Fibroblast of lung (primary cell): ENCODE data around the gene MSX1. TPM values are rescaled to one million over a fixed set of nuclear protein-coding genes. Genes with fewer than 3 reads are reported as not detected.

Experiments
- DNase-seq, 2 donors: peaks; one replicate each; pipeline versions ENCODE4 v3.0.0 to v3.0.0-alpha.2; 2010; ENCODE audit warnings: low read depth in 2 of 2
- H2AFZ ChIP-seq: 2 replicates; pipeline ENCODE4 v1.5.1; 2012; ENCODE audit warnings: low read length, control low read depth, inconsistent platforms
- H3K27ac ChIP-seq: 2 replicates; pipeline ENCODE4 v1.5.1; 2011; ENCODE audit warnings: low read length, control low read depth; ENCODE audit not compliant: insufficient read depth
- H3K27me3 ChIP-seq: 2 replicates; pipeline ENCODE4 v1.5.1; 2011; ENCODE audit warnings: mild to moderate bottlenecking, low read length; ENCODE audit not compliant: control insufficient read depth, insufficient read depth
- H3K36me3 ChIP-seq: 2 replicates; pipeline ENCODE4 v1.5.1; 2011; ENCODE audit warnings: low read length; ENCODE audit not compliant: control insufficient read depth, insufficient read depth
- H3K4me1 ChIP-seq: 2 replicates; pipeline ENCODE4 v1.5.1; 2011; ENCODE audit warnings: low read length; ENCODE audit not compliant: control insufficient read depth, insufficient read depth; ENCODE audit errors: extremely low read depth
- H3K4me2 ChIP-seq: 2 replicates; pipeline ENCODE4 v1.5.1; 2011; ENCODE audit warnings: low read length, control low read depth; ENCODE audit not compliant: insufficient read depth; ENCODE audit errors: extremely low read depth
- H3K4me3 ChIP-seq, 4 experiments: fragments of 200-600 bp in 1 of 4; sonication (generic) in 1 of 4; replicated peaks in 1 of 4; 2 replicates each; pipeline ENCODE4 v1.5.1; 2011 to 2016; ENCODE audit warnings: low read length in 4 of 4, low read depth in 3 of 4, mild to moderate bottlenecking in 3 of 4, control low read depth in 2 of 4, inconsistent platforms in 1 of 4, mixed read lengths in 1 of 4; ENCODE audit not compliant: insufficient read depth in 1 of 4; ENCODE audit errors: control extremely low read depth in 1 of 4
- H3K79me2 ChIP-seq: 2 replicates; pipeline ENCODE4 v1.5.1; 2012; ENCODE audit warnings: mild to moderate bottlenecking, low read length, inconsistent platforms; ENCODE audit not compliant: control insufficient read depth, insufficient read depth
- H3K9ac ChIP-seq: 2 replicates; pipeline ENCODE4 v1.5.1; 2011; ENCODE audit warnings: mild to moderate bottlenecking, low read length, control low read depth; ENCODE audit not compliant: insufficient read depth
- H3K9me3 ChIP-seq: 2 replicates; pipeline ENCODE4 v1.5.1; 2012; ENCODE audit warnings: low read depth, low read length; ENCODE audit not compliant: control insufficient read depth, insufficient read depth
- H4K20me1 ChIP-seq: 2 replicates; pipeline ENCODE4 v1.5.1; 2011; ENCODE audit warnings: low read length; ENCODE audit not compliant: control insufficient read depth, insufficient read depth; ENCODE audit errors: extremely low read depth
- EZH2 ChIP-seq: IDR thresholded peaks from 2 replicates; pipeline ENCODE4 v1.5.1; 2012; ENCODE audit warnings: low read length, control low read depth, mild to moderate bottlenecking; ENCODE audit errors: missing control alignments
- polyA plus RNA-seq, 2 donors: library from polyadenylated mRNA; depleted of rRNA in 1 of 2; stranded (reverse) in 1 of 2; unstranded in 1 of 2; fragments of >200 nt; gene quantifications; 2 replicates each; pipeline ENCODE4 v1.2.1, GENCODE V29; 2011 to 2012; ENCODE audit warnings: missing spikeins in 1 of 2
- total RNA-seq: library from RNA; depleted of rRNA; stranded (reverse); fragments of >200 nt; gene quantifications from 2 replicates; pipeline ENCODE4 v1.2.1, GENCODE V29; 2014
- TF ChIP-seq, protein P1 (sequence below), 2 donors: IDR thresholded peaks in 1 of 2; conservative IDR thresholded peaks in 1 of 2; 1 replicate in 1 of 2; 2 replicates in 1 of 2; pipeline ENCODE4 v1.5.1; 2011 to 2012; ENCODE audit warnings: low read length in 2 of 2, control low read depth in 1 of 2, inconsistent platforms in 1 of 2, low read depth in 1 of 2, mild to moderate bottlenecking in 1 of 2

The MSX1 gene
- total and polyA plus RNA-seq, 2 donors (not counting 1 experiment from before 2014, with no cell fraction given), result 1.3 to 2.1 TPM

DNA sequence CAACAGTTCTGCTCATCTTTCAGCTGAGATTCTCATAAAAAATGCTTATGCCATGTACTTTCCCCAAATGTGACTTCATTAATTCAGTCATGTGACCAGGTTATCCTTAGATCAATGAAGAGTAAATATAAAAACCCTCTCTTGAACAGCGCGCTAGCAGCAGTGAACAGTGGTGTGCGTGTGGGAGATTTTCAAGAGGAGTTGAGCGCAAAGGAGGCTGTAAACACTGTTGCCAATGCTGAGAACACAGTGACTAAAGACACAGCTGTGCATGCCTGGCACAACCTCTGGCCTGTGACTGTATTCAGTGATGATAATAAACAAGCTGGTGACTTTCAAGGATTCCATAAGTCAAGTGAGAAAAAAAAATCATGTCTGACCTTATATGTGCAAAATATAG is 25.1 kb downstream of the MSX1 start:
- no peak for DNase-seq
- no peaks in the 10 kb centered on the region for H3K4me1 ChIP-seq
- no peaks in the 10 kb centered on the region for H3K36me3 ChIP-seq
- H3K4me3 ChIP-seq, result no peak overlapping the region
- no peak overlapping the region for H3K27ac ChIP-seq
- no peak overlapping the region for H2AFZ ChIP-seq
- TF ChIP-seq, protein P1, sequence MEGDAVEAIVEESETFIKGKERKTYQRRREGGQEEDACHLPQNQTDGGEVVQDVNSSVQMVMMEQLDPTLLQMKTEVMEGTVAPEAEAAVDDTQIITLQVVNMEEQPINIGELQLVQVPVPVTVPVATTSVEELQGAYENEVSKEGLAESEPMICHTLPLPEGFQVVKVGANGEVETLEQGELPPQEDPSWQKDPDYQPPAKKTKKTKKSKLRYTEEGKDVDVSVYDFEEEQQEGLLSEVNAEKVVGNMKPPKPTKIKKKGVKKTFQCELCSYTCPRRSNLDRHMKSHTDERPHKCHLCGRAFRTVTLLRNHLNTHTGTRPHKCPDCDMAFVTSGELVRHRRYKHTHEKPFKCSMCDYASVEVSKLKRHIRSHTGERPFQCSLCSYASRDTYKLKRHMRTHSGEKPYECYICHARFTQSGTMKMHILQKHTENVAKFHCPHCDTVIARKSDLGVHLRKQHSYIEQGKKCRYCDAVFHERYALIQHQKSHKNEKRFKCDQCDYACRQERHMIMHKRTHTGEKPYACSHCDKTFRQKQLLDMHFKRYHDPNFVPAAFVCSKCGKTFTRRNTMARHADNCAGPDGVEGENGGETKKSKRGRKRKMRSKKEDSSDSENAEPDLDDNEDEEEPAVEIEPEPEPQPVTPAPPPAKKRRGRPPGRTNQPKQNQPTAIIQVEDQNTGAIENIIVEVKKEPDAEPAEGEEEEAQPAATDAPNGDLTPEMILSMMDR (conservative IDR thresholded peaks at IDR 0.05 in 1 of 2, IDR thresholded peaks at IDR 0.05 in 1 of 2; ENCODE audit: low read depth in 1 of 2, low read length in 2 of 2), result no peak
- no peak for TF ChIP-seq EZH2
- H3K9me3 ChIP-seq, result no peaks in the 10 kb centered on the region
- no peaks in the 10 kb centered on the region for H4K20me1 ChIP-seq
- H3K4me2 ChIP-seq, result no peak overlapping the region
- no peaks in the 10 kb centered on the region for H3K27me3 ChIP-seq
- H3K9ac ChIP-seq, result no peak overlapping the region
- no peaks in the 10 kb centered on the region for H3K79me2 ChIP-seq

DNA sequence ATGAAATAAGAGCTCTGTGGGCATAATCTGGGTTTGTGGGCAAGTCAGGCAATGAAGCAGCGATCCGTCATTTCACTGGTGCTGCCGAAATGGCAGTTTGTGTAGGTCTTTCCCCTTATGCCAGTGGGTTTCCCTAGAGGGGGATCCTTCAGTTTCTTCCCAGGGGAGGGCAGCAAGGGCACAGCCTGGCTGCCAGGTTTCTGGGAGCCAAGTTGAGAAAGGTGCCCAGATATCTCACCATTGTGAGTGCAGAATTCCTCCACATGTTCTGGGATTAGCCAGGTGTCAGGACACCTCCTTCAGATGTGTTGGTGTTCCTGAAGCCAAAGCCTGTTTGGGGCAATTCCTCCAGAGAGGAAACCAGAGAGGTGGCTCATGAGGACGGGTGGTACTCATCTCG is 28.0 kb downstream of the MSX1 start:
- Histone ChIP-seq H3K36me3 (no peaks in the 10 kb centered on the region), H3K79me2 (no peaks in the 10 kb centered on the region), H3K27me3 (no peaks in the 10 kb centered on the region), H2AFZ (no peak overlapping the region), H3K9me3 (no peaks in the 10 kb centered on the region), H3K9ac (no peak overlapping the region), H3K27ac (no peak overlapping the region), H3K4me3 (no peak overlapping the region), H3K4me2 (no peak overlapping the region), H3K4me1 (no peaks in the 10 kb centered on the region), H4K20me1 (no peaks in the 10 kb centered on the region)
- no peak for TF ChIP-seq EZH2
- TF ChIP-seq, protein P1 (conservative IDR thresholded peaks at IDR 0.05 in 1 of 2, IDR thresholded peaks at IDR 0.05 in 1 of 2; ENCODE audit: low read depth in 1 of 2, low read length in 2 of 2), result no peak
- no peak for DNase-seq

DNA sequence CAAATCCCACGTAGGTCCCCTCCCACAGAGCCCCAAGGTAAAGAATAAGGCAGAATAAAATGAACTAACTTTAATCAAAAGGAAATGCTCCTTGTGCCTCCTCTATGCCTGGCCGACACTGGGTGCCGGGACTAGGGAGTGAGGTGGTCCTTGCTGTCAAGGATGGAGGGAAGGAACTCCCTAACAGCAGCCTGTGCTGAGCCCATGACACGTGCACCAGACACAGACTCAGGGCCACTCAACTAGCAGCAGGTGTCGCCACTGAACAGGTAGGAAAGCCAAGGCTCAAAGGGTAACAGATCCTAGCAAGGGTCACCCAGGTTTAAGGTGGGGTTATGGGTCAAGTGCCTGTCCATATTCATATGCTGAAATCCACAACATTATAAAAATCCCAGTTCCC is 29.2 kb downstream of the MSX1 start:
- no peaks in the 10 kb centered on the region for H4K20me1 ChIP-seq
- TF ChIP-seq, protein P1 (conservative IDR thresholded peaks at IDR 0.05 in 1 of 2, IDR thresholded peaks at IDR 0.05 in 1 of 2; ENCODE audit: low read depth in 1 of 2, low read length in 2 of 2), result no peak
- no peak for TF ChIP-seq EZH2
- H3K4me2 ChIP-seq, result no peak overlapping the region
- H3K27ac ChIP-seq, result no peak overlapping the region
- DNase-seq, result no peak
- H3K79me2 ChIP-seq, result no peaks in the 10 kb centered on the region
- no peak overlapping the region for H3K4me3 ChIP-seq
- H3K9me3 ChIP-seq, result no peaks in the 10 kb centered on the region
- H2AFZ ChIP-seq, result no peak overlapping the region
- no peak overlapping the region for H3K9ac ChIP-seq
- H3K36me3 ChIP-seq, result no peaks in the 10 kb centered on the region
- no peaks in the 10 kb centered on the region for H3K27me3 ChIP-seq
- H3K4me1 ChIP-seq, result no peaks in the 10 kb centered on the region
